WTC11 (cell line): ENCODE data around the gene BAMBI. TPM values are rescaled to one million over a fixed set of nuclear protein-coding genes. Genes with fewer than 3 reads are reported as not detected.
A peak's percentile ranks its signal among the peaks of the same experiment; 100 is the strongest.

Experiments used
- ATAC-seq: fragments of 200-7000 bp; cut with Tn5 transposase; 2 replicates; pipeline ENCODE4 v1.10.0; 2021; ENCODE audit warnings: mild to moderate bottlenecking, moderate library complexity
- CTCF ChIA-PET: fragments of 300-600 bp; sonication (Branson Sonifier 250); formaldehyde crosslinking; loops from one replicate; lab custom pipeline; 2021; ENCODE audit warnings: antibody characterized with exemption; lab: Charles Lee
- POLR2A ChIA-PET: fragments of 350-600 bp; sonication (Branson Sonifier 250); formaldehyde crosslinking; loops from one replicate; lab custom pipeline; 2021; ENCODE audit warnings: antibody characterized with exemption; lab: Charles Lee
- DNase-seq: peaks from one replicate; pipeline ENCODE4 v3.0.0; 2021; ENCODE audit warnings: low spot score
- H3K27ac Mint-ChIP-seq: 2 replicates; pipeline ENCODE4 v1.8.0; 2021; ENCODE audit warnings: mixed read lengths
- H3K27me3 Mint-ChIP-seq: 2 replicates; pipeline ENCODE4 v1.8.0; 2021; ENCODE audit warnings: low read depth, mild to moderate bottlenecking, moderate library complexity, mixed read lengths
- H3K36me3 Mint-ChIP-seq: 2 replicates; pipeline ENCODE4 v1.8.0; 2021; ENCODE audit warnings: mixed read lengths
- H3K4me1 Mint-ChIP-seq: 2 replicates; pipeline ENCODE4 v1.8.0; 2022; ENCODE audit warnings: mixed read lengths
- H3K4me3 Mint-ChIP-seq: 2 replicates; pipeline ENCODE4 v1.8.0; 2021; ENCODE audit warnings: mild to moderate bottlenecking, moderate library complexity, mixed read lengths
- H3K9me3 Mint-ChIP-seq: 2 replicates; pipeline ENCODE4 v1.8.0; 2021; ENCODE audit warnings: mixed read lengths
- ATF3 ChIP-seq: sonication (generic); formaldehyde crosslinking; conservative IDR thresholded peaks from 2 replicates; pipeline ENCODE4 v1.8.1; 2022; ENCODE audit warnings: mild to moderate bottlenecking, missing genetic modification reagents
- CREB1 ChIP-seq: sonication (generic); formaldehyde crosslinking; IDR thresholded peaks from 2 replicates; pipeline ENCODE4 v1.8.0; 2023; ENCODE audit warnings: mild to moderate bottlenecking, missing genetic modification reagents
- ELF4 ChIP-seq: sonication (generic); formaldehyde crosslinking; IDR thresholded peaks from 2 replicates; pipeline ENCODE4 v1.8.1; 2022; ENCODE audit warnings: low read depth, mild to moderate bottlenecking, moderate library complexity, missing genetic modification reagents
- EMX1 ChIP-seq: fragments of 250-450 bp; sonication (Bioruptor Pico); IDR thresholded peaks from 2 replicates; pipeline ENCODE4 v1.8.0; 2021; ENCODE audit warnings: mild to moderate bottlenecking
- FOXK1 ChIP-seq: sonication (generic); formaldehyde crosslinking; IDR thresholded peaks from 2 replicates; pipeline ENCODE4 v1.8.0; 2022; ENCODE audit warnings: mild to moderate bottlenecking, moderate library complexity, missing genetic modification reagents
- MLX ChIP-seq: sonication (generic); formaldehyde crosslinking; IDR thresholded peaks from 2 replicates; pipeline ENCODE4 v1.8.1; 2023; ENCODE audit warnings: mild to moderate bottlenecking, missing genetic modification reagents, moderate library complexity
- MYBL2 ChIP-seq: sonication (generic); formaldehyde crosslinking; IDR thresholded peaks from 2 replicates; pipeline ENCODE4 v1.8.1; 2023; ENCODE audit warnings: mild to moderate bottlenecking, moderate library complexity, missing genetic modification reagents
- NFATC4 ChIP-seq: fragments of 250-450 bp; sonication (Bioruptor Pico); IDR thresholded peaks from 2 replicates; pipeline ENCODE4 v1.9.0; 2021; ENCODE audit warnings: mild to moderate bottlenecking
- NFYB ChIP-seq: sonication (generic); formaldehyde crosslinking; conservative IDR thresholded peaks from 2 replicates; pipeline ENCODE4 v1.8.0; 2022; ENCODE audit warnings: low read depth, missing genetic modification reagents
- RELA ChIP-seq: sonication (generic); formaldehyde crosslinking; IDR thresholded peaks from 2 replicates; pipeline ENCODE4 v1.8.1; 2022; ENCODE audit warnings: missing genetic modification reagents, mild to moderate bottlenecking, borderline replicate concordance
- SMAD4 ChIP-seq: sonication (generic); formaldehyde crosslinking; IDR thresholded peaks from 2 replicates; pipeline ENCODE4 v1.8.0; 2022; ENCODE audit warnings: mild to moderate bottlenecking, missing genetic modification reagents
- TCF7 ChIP-seq: sonication (generic); formaldehyde crosslinking; IDR thresholded peaks from 2 replicates; pipeline ENCODE4 v1.8.0; 2022; ENCODE audit warnings: mild to moderate bottlenecking, low read depth, missing genetic modification reagents, moderate library complexity
- ZBTB21 ChIP-seq: sonication (generic); formaldehyde crosslinking; IDR thresholded peaks from 2 replicates; pipeline ENCODE4 v1.8.1; 2023; ENCODE audit warnings: mild to moderate bottlenecking, missing genetic modification reagents, borderline replicate concordance
- ZBTB43 ChIP-seq: sonication (generic); formaldehyde crosslinking; IDR thresholded peaks from 2 replicates; pipeline ENCODE4 v1.8.1; 2023; ENCODE audit warnings: mild to moderate bottlenecking, missing genetic modification reagents
- ZNF396 ChIP-seq: fragments of 250-450 bp; sonication (Bioruptor Pico); IDR thresholded peaks from 2 replicates; pipeline ENCODE4 v1.8.0; 2021; ENCODE audit warnings: mild to moderate bottlenecking, moderate library complexity, borderline replicate concordance
- ZNF416 ChIP-seq: fragments of 250-450 bp; sonication (Bioruptor Pico); IDR thresholded peaks from 2 replicates; pipeline ENCODE4 v1.9.0; 2021; ENCODE audit warnings: mild to moderate bottlenecking, inconsistent platforms
- total RNA-seq: library from RNA; stranded (reverse); gene quantifications from 3 replicates; pipeline ENCODE4 v1.2.3, GENCODE V29; 2021
- TF ChIP-seq, protein P1 (sequence below): sonication (generic); formaldehyde crosslinking; IDR thresholded peaks from 2 replicates; pipeline ENCODE4 v1.8.0; 2022; ENCODE audit warnings: mild to moderate bottlenecking, missing genetic modification reagents
- TF ChIP-seq, protein P2 (sequence below): fragments of 250-450 bp; sonication (Bioruptor Pico); IDR thresholded peaks from 2 replicates; pipeline ENCODE4 v1.9.0; 2021; ENCODE audit warnings: mild to moderate bottlenecking
- TF ChIP-seq, protein P3 (sequence below): fragments of 250-450 bp; sonication (Bioruptor Pico); IDR thresholded peaks from 2 replicates; pipeline ENCODE4 v1.8.0; 2021; ENCODE audit warnings: mild to moderate bottlenecking
- TF ChIP-seq, protein P4 (sequence below): sonication (generic); formaldehyde crosslinking; IDR thresholded peaks from 2 replicates; pipeline ENCODE4 v1.8.1; 2022; ENCODE audit warnings: mild to moderate bottlenecking, moderate library complexity, missing genetic modification reagents

The BAMBI gene
- total RNA-seq, 1 experiment from 2014 or later, result 29.0 TPM

DNA sequence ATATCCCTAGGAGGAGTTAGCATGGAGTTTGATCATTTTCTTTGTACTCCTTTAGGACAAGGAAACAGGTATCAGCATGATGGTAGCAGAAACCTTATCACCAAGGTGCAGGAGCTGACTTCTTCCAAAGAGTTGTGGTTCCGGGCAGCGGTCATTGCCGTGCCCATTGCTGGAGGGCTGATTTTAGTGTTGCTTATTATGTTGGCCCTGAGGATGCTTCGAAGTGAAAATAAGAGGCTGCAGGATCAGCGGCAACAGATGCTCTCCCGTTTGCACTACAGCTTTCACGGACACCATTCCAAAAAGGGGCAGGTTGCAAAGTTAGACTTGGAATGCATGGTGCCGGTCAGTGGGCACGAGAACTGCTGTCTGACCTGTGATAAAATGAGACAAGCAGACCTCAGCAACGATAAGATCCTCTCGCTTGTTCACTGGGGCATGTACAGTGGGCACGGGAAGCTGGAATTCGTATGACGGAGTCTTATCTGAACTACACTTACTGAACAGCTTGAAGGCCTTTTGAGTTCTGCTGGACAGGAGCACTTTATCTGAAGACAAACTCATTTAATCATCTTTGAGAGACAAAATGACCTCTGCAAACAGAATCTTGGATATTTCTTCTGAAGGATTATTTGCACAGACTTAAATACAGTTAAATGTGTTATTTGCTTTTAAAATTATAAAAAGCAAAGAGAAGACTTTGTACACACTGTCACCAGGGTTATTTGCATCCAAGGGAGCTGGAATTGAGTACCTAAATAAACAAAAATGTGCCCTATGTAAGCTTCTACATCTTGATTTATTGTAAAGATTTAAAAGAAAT lies 4.8 kb downstream of the BAMBI start:
- ATAC-seq, result no peak
- no peaks in the 10 kb centered on the region for H3K9me3 Mint-ChIP-seq
- peaks cover 34% of the 10 kb centered on the region for H3K36me3 Mint-ChIP-seq
- no peak for TF ChIP-seq SMAD4 (CRISPR knock-in tag)
- no peak for TF ChIP-seq CREB1
- no peak for TF ChIP-seq ZNF416 (CRISPR knock-in tag)
- no peak for TF ChIP-seq EMX1 (CRISPR knock-in tag)
- no peak for TF ChIP-seq MLX
- TF ChIP-seq MYBL2 (CRISPR knock-in tag), result no peak
- TF ChIP-seq, protein P1, sequence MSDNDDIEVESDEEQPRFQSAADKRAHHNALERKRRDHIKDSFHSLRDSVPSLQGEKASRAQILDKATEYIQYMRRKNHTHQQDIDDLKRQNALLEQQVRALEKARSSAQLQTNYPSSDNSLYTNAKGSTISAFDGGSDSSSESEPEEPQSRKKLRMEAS, result no peak
- no peak for TF ChIP-seq ZNF396 (CRISPR knock-in tag)
- no peak for TF ChIP-seq TCF7
- TF ChIP-seq, protein P2, sequence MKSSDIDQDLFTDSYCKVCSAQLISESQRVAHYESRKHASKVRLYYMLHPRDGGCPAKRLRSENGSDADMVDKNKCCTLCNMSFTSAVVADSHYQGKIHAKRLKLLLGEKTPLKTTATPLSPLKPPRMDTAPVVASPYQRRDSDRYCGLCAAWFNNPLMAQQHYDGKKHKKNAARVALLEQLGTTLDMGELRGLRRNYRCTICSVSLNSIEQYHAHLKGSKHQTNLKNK (CRISPR knock-in tag), result no peak
- no peak for TF ChIP-seq ELF4 (CRISPR knock-in tag)
- TF ChIP-seq, protein P3, sequence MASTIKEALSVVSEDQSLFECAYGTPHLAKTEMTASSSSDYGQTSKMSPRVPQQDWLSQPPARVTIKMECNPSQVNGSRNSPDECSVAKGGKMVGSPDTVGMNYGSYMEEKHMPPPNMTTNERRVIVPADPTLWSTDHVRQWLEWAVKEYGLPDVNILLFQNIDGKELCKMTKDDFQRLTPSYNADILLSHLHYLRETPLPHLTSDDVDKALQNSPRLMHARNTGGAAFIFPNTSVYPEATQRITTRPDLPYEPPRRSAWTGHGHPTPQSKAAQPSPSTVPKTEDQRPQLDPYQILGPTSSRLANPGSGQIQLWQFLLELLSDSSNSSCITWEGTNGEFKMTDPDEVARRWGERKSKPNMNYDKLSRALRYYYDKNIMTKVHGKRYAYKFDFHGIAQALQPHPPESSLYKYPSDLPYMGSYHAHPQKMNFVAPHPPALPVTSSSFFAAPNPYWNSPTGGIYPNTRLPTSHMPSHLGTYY, result no peak
- TF ChIP-seq NFYB, result no peak
- TF ChIP-seq ATF3, result no peak
- no peak for TF ChIP-seq FOXK1 (CRISPR knock-in tag)
- TF ChIP-seq ZBTB43 (CRISPR knock-in tag), result no peak
- no peak for TF ChIP-seq RELA (CRISPR knock-in tag)
- TF ChIP-seq ZBTB21 (CRISPR knock-in tag), result no peak
- TF ChIP-seq, protein P4, sequence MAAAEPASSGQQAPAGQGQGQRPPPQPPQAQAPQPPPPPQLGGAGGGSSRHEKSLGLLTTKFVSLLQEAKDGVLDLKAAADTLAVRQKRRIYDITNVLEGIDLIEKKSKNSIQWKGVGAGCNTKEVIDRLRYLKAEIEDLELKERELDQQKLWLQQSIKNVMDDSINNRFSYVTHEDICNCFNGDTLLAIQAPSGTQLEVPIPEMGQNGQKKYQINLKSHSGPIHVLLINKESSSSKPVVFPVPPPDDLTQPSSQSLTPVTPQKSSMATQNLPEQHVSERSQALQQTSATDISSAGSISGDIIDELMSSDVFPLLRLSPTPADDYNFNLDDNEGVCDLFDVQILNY, result no peak
- no peak for TF ChIP-seq NFATC4 (CRISPR knock-in tag)
- H3K27ac Mint-ChIP-seq, result peak overlapping the region; percentile 62; the same call in 1 of the 2 replicates
- peak overlapping the region; percentile 91; the same call in 1 of the 2 replicates for H3K4me3 Mint-ChIP-seq
- H3K27me3 Mint-ChIP-seq, result no peaks in the 10 kb centered on the region
- peaks cover 63% of the 10 kb centered on the region for H3K4me1 Mint-ChIP-seq
- ChIA-PET POLR2A (no interaction called here), CTCF (interaction anchor here (0.6 to 1.2 kb wide), 2 partner anchors 9 to 195 kb away, joined by 3 to 4 read pairs; no protein-coding TSS in a partner anchor)
- DNase-seq, result no peak
